ENCODE results near the gene SOX13.
A peak's percentile ranks its signal among the peaks of the same experiment; 100 is the strongest.

Gene SOX13

GRCh38 chr1:204072931-204073836, at the start of gene SOX13:
TSS of gene SOX13 (plus strand) at chr1:204073115. CDS start at chr1:204112916, 39,801 bp downstream.
- no peak for TF ChIP-seq ZNF274 (IDR thresholded peaks at IDR 0.05; ENCODE audit: low read depth, low read length)
- peak within 1 kb of the TSS; percentile 17; the same call in 1 of the 2 replicates for H3K4me3 ChIP-seq (ENCODE audit: low read length)

DNA sequence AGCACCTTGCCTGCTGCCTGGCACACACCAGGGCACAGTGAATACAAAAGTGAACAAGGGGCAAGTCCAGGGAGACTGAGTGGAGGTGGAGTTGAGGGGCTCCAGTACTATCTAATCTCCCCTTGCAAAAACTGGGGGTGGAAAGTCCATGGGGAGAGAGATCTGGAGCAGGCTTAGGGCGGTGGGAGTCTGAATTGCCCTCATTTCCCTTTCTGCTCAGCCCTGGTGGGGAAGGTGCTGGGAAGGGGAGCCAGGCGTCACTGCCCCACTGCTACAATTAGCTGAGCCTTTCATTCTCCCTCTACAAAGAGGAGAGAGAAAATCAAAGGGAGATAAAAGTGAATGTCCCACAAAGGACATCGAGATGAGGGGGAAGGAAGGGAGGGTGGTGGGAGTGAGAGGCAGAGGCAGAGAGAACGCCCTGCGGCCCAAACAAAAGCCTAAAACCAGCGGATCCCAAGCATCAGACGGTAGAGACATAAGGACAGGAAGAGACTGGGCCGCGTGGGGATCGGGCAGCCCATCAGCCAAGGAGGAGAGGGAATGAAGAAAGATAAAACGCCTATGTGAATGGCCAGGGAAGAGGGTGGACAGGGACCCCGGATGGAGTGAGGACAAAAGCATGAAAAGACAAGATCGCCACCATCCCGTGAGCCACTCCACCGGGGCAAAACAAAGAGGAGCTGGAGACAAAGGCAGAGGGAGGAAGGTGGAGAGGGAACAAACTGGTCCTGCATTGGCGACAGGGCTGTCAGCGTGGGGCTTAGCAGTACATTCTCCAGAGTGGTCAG, 46.8 kb upstream of the SOX13 start:
- TF ChIP-seq ZNF274 (IDR thresholded peaks at IDR 0.05; ENCODE audit: low read depth, low read length), result no peak
- H3K4me3 ChIP-seq (ENCODE audit: low read length), result no peak overlapping the region

DNA sequence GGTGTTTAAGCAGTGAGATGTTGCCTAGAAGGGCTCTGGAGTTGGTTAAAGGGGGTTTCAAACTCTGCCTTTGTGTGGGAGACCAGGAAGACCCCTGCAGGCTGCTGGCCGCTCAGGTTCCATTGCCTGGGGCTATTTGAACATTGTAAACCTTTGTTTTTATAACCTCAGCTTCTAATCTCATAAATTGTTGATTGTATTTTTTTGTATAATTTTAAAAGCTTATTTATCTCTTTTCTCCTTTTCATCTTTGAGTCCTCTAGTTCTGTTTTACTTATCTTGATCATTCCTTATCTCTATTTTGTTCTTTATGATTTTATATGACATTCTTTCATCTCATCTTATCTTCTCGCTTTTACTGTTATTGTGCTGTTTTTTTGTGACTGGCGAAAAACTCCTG, 45.5 kb upstream of the SOX13 start:
- TF ChIP-seq ZNF274 (IDR thresholded peaks at IDR 0.05; ENCODE audit: low read depth, low read length), result no peak
- H3K4me3 ChIP-seq (ENCODE audit: low read length), result no peak overlapping the region

GRCh38 chr1:204029016-204029415, 43.9 kb upstream of the SOX13 start:
- TF ChIP-seq ZNF274 (IDR thresholded peaks at IDR 0.05; ENCODE audit: low read depth, low read length), result no peak
- H3K4me3 ChIP-seq (ENCODE audit: low read length), result no peak overlapping the region

DNA sequence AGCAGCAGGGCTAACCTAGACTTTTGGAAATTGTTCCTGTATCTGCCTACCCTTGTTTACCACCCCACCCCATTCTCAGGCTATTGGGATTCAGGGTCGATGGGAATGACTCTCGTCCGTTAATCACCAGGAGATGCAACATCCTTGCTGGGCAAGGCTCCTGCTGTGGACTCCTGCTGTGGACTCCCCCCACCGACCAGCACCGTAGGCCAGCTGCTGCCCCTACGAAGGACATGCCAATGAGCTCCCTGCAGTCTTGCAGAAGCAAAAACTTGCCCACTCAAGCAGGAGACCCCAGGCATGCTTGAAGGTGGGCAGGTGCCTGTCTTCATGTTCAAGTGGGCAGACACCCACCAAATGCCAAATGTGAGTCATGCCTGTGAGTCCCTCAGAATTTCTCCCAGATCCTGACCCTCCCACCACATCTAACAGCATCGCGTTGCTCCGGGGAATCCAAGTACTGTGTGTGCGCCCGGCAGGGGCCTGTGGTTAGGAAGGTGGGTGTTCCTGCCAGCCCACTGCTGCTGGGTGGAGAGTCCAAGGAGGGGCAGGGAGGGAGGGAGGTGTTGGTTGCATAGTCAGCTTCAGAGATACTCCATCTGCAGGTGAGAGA, 41.7 kb upstream of the SOX13 start:
- no peak for TF ChIP-seq ZNF274 (IDR thresholded peaks at IDR 0.05; ENCODE audit: low read depth, low read length)
- H3K4me3 ChIP-seq (ENCODE audit: low read length), result no peak overlapping the region

- TF ChIP-seq ZNF274 (IDR thresholded peaks at IDR 0.05; ENCODE audit: low read depth, low read length), result no peak
- H3K4me3 ChIP-seq (ENCODE audit: low read length), result no peak overlapping the region
These were observed 40.2 kb upstream of the SOX13 start for GRCh38 chr1:204032642-204033235.

DNA sequence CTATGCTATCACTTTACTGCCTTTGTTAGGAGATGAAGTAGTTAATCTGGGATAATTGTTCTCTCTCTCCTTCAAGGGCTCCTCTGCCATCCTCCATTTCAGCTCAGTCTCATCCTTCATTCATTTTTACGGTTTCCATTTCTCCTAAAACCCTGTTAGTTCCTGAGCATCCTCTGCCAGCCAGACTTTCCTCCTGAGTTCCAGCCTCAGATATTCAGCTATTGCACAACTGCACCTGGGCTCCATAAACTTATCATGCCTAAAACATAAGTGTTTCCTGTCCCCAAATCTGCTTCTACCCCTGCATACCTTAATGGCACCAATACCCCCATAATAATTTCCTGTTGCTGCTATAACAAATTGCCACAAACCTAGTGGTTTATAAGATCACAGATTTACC, 39.6 kb upstream of the SOX13 start:
- no peak for TF ChIP-seq ZNF274 (IDR thresholded peaks at IDR 0.05; ENCODE audit: low read depth, low read length)
- no peak overlapping the region for H3K4me3 ChIP-seq (ENCODE audit: low read length)

DNA sequence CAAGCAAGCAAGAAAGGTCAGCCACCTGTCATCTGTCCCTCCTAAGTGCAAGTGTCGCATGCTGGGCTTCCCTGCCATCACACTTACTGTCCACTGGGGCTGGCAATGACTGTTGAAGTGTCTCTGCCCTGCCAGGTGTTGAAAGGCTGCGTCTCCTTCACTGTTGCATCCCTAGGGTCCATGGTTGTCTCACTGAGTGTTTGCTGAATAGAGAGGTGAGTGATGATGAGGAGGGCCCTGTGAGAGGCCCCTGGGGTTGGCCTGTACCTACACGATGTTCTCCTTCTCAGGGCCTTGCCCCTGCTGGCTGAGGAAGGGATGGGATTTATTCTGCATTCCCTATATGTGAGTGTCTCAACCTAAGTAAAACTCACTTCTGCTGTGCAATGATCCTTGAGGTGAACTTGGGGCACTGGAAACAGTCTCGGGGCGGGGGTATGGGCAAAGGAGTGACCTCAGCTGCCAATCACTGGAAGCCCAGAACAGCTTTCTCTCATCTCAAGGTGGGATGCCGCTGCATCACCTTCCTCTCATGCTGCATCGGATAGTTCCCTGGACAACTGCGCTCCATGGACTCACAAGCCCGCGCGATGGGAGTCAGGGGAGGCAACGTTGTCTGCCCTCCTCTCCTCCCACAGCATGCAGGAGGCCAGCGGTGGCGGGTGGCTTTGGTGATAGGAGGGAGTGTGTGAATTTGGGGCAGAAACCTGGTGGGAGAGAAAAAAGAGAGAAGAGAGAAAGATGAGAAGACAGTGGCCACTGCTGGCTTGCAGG, 35.8 kb upstream of the SOX13 start:
- TF ChIP-seq ZNF274 (IDR thresholded peaks at IDR 0.05; ENCODE audit: low read depth, low read length), result no peak

GRCh38 chr1:204041232-204041767, 31.6 kb upstream of the SOX13 start:
- no peak for TF ChIP-seq ZNF274 (IDR thresholded peaks at IDR 0.05; ENCODE audit: low read depth, low read length)
- H3K4me3 ChIP-seq (ENCODE audit: low read length), result no peak overlapping the region

More for the DNA sequence above, 35.8 kb upstream of the SOX13 start:
- H3K4me3 ChIP-seq (ENCODE audit: low read length), result no peak overlapping the region

- no peak overlapping the region for H3K4me3 ChIP-seq (ENCODE audit: low read length)
- no peak for TF ChIP-seq ZNF274 (IDR thresholded peaks at IDR 0.05; ENCODE audit: low read depth, low read length)
These were observed 31.0 kb upstream of the SOX13 start for GRCh38 chr1:204041803-204042505.

DNA sequence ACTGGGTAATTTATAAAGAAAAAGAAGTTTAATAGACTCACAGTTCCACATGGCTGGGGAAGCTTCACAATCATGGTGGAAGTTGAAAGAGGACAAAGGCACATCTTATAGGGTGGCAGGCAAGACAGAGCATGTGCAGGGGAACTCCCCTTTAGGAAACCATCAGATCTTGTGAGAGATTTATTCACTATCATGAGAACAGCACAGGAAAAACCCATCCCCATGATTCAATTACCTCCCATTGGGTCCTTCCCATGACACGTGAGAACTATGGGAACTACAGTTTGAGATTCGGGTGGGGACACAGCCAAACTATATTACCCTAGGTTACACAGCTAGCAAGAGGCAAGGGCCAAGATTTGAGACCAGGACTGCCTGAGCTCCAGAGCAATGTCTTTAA, 30.4 kb upstream of the SOX13 start:
- no peak overlapping the region for H3K4me3 ChIP-seq (ENCODE audit: low read length)
- no peak for TF ChIP-seq ZNF274 (IDR thresholded peaks at IDR 0.05; ENCODE audit: low read depth, low read length)

- H3K4me3 ChIP-seq (ENCODE audit: low read length), result no peak overlapping the region
- TF ChIP-seq ZNF274 (IDR thresholded peaks at IDR 0.05; ENCODE audit: low read depth, low read length), result no peak
These were observed 29.2 kb upstream of the SOX13 start for GRCh38 chr1:204043680-204044079.

All from GM08714 (cell line).